Neural progenitor cell (in vitro differentiated cells): ENCODE results near the gene NAT9. TPM values are rescaled to one million over a fixed set of nuclear protein-coding genes. Genes with fewer than 3 reads are reported as not detected.
A peak's percentile ranks its signal among the peaks of the same experiment; 100 is the strongest.

Source experiments
- DNase-seq: peaks from one replicate; pipeline ENCODE4 v3.0.0-alpha.2; 2016; ENCODE audit warnings: low spot score
- H2AFZ ChIP-seq: fragments of 200-600 bp; sonication (generic); replicated peaks from 2 replicates; pipeline ENCODE4 v1.6.1; 2016; ENCODE audit warnings: antibody characterized with exemption
- H3F3A ChIP-seq: fragments of 200-600 bp; sonication (generic); 2 replicates; pipeline ENCODE4 v1.6.1; 2016; ENCODE audit warnings: antibody characterized with exemption, low read depth
- H3K27ac ChIP-seq: fragments of 200-600 bp; sonication (generic); 2 replicates; pipeline ENCODE4 v1.5.1; 2016; ENCODE audit warnings: mild to moderate bottlenecking
- H3K27me3 ChIP-seq: fragments of 200-600 bp; sonication (generic); 2 replicates; pipeline ENCODE4 v1.6.1; 2016; ENCODE audit warnings: mild to moderate bottlenecking, moderate library complexity
- H3K36me3 ChIP-seq: fragments of 200-600 bp; sonication (generic); 2 replicates; pipeline ENCODE4 v1.5.1; 2016
- H3K4me1 ChIP-seq: fragments of 200-600 bp; sonication (generic); 2 replicates; pipeline ENCODE4 v1.6.1; 2016; ENCODE audit warnings: mixed run types
- H3K4me2 ChIP-seq: fragments of 200-600 bp; sonication (generic); 2 replicates; pipeline ENCODE4 v1.6.1; 2016
- H3K4me3 ChIP-seq: fragments of 200-600 bp; sonication (generic); 2 replicates; pipeline ENCODE4 v1.5.1; 2016
- H3K79me2 ChIP-seq: fragments of 200-600 bp; sonication (generic); 2 replicates; pipeline ENCODE4 v1.6.1; 2016; ENCODE audit warnings: low read depth
- H3K9ac ChIP-seq: fragments of 200-600 bp; sonication (generic); 2 replicates; pipeline ENCODE4 v1.6.1; 2016
- H3K9me3 ChIP-seq: fragments of 200-600 bp; sonication (generic); 2 replicates; pipeline ENCODE4 v1.5.1; 2016; ENCODE audit warnings: low read depth
- H4K20me1 ChIP-seq: fragments of 200-600 bp; sonication (generic); 2 replicates; pipeline ENCODE4 v1.6.1; 2016; ENCODE audit warnings: low read depth
- H3K27ac Mint-ChIP-seq: 3 replicates; pipeline ENCODE4 v1.8.0; 2021; ENCODE audit warnings: mixed read lengths
- H3K27me3 Mint-ChIP-seq: 2 replicates; pipeline ENCODE4 v1.8.0; 2022; ENCODE audit warnings: low read depth, mild to moderate bottlenecking, inconsistent platforms, moderate library complexity, mixed read lengths; ENCODE audit not compliant: insufficient read depth
- H3K36me3 Mint-ChIP-seq: 3 replicates; pipeline ENCODE4 v1.8.0; 2021; ENCODE audit warnings: mixed read lengths
- H3K4me1 Mint-ChIP-seq: 3 replicates; pipeline ENCODE4 v1.8.0; 2021; ENCODE audit warnings: mixed read lengths
- H3K4me3 Mint-ChIP-seq: 3 replicates; pipeline ENCODE4 v1.8.0; 2021; ENCODE audit warnings: mild to moderate bottlenecking, moderate library complexity, mixed read lengths
- H3K9me3 Mint-ChIP-seq: 3 replicates; pipeline ENCODE4 v1.8.0; 2020; ENCODE audit warnings: mixed read lengths
- EZH2 ChIP-seq: fragments of 200-600 bp; sonication (generic); IDR thresholded peaks from 2 replicates; pipeline ENCODE4 v1.6.1; 2017; ENCODE audit warnings: antibody characterized with exemption, mild to moderate bottlenecking, moderate library complexity
- EZH2phosphoT487 ChIP-seq: fragments of 200-600 bp; sonication (generic); IDR thresholded peaks from 2 replicates; pipeline ENCODE4 v1.6.1; 2017; ENCODE audit warnings: antibody characterized with exemption
- total RNA-seq: library from RNA; depleted of rRNA; stranded (reverse); fragments of >200 nt; gene quantifications from 2 replicates; pipeline ENCODE4 v1.2.3, GENCODE V29; 2015; ENCODE audit warnings: low replicate concordance
- TF ChIP-seq, protein P1 (sequence below): fragments of 200-600 bp; sonication (generic); IDR thresholded peaks from 2 replicates; pipeline ENCODE4 v1.5.1; 2017; ENCODE audit warnings: antibody characterized with exemption, mild to moderate bottlenecking

Gene NAT9
- total RNA-seq, 1 donor from 2014 or later, result 75.3 TPM

DNA sequence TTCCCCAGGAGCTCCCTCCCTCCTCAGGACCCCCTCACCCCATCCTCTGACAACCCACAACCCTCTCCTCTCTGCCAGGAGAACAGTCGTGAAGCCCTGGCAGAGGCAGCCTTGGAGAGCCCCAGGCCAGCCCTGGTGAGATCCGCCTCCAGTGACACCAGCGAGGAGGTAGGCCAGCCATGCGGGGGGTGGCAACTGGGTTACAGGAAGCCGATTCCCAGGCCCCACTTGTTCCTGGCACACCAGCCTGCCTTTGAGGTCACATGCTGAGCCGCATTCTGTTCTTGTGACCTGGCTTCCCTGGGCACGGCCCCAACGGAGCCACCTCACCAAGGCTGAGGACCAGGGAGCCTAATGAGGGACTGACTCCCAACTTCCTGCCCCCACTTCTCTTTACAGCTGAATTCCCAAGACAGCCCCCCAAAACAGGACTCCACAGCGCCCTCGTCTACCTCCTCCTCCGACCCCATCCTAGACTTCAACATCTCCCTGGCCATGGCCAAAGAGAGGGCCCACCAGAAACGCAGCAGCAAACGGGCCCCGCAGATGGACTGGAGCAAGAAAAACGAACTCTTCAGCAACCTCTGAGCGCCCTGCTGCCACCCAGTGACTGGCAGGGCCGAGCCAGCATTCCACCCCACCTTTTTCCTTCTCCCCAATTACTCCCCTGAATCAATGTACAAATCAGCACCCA, 7.9 kb downstream of the NAT9 start:
- Mint-ChIP-seq H3K36me3 (peaks cover 14% of the 10 kb centered on the region), H3K4me3 (no peak overlapping the region), H3K27me3 (peaks cover 6% of the 10 kb centered on the region), H3K4me1 (peaks cover 25% of the 10 kb centered on the region), H3K9me3 (no peaks in the 10 kb centered on the region), H3K27ac (no peak overlapping the region)
- no peak for DNase-seq
- H3K36me3 ChIP-seq, result no peaks in the 10 kb centered on the region
- no peak overlapping the region for H3K4me3 ChIP-seq
- peaks cover 29% of the 10 kb centered on the region for H3K79me2 ChIP-seq
- no peak overlapping the region for H3K4me2 ChIP-seq
- no peaks in the 10 kb centered on the region for H3K9me3 ChIP-seq
- H3K4me1 ChIP-seq, result peaks cover 18% of the 10 kb centered on the region
- no peaks in the 10 kb centered on the region for H3K27me3 ChIP-seq
- peaks cover 13% of the 10 kb centered on the region for H4K20me1 ChIP-seq
- TF ChIP-seq EZH2 (no peak), EZH2phosphoT487 (no peak)
- TF ChIP-seq, protein P1, sequence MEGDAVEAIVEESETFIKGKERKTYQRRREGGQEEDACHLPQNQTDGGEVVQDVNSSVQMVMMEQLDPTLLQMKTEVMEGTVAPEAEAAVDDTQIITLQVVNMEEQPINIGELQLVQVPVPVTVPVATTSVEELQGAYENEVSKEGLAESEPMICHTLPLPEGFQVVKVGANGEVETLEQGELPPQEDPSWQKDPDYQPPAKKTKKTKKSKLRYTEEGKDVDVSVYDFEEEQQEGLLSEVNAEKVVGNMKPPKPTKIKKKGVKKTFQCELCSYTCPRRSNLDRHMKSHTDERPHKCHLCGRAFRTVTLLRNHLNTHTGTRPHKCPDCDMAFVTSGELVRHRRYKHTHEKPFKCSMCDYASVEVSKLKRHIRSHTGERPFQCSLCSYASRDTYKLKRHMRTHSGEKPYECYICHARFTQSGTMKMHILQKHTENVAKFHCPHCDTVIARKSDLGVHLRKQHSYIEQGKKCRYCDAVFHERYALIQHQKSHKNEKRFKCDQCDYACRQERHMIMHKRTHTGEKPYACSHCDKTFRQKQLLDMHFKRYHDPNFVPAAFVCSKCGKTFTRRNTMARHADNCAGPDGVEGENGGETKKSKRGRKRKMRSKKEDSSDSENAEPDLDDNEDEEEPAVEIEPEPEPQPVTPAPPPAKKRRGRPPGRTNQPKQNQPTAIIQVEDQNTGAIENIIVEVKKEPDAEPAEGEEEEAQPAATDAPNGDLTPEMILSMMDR, result no peak
- H3F3A ChIP-seq, result peaks cover 29% of the 10 kb centered on the region
- no peak overlapping the region for H3K9ac ChIP-seq
- H2AFZ ChIP-seq, result no peak overlapping the region
- no peak overlapping the region for H3K27ac ChIP-seq

DNA sequence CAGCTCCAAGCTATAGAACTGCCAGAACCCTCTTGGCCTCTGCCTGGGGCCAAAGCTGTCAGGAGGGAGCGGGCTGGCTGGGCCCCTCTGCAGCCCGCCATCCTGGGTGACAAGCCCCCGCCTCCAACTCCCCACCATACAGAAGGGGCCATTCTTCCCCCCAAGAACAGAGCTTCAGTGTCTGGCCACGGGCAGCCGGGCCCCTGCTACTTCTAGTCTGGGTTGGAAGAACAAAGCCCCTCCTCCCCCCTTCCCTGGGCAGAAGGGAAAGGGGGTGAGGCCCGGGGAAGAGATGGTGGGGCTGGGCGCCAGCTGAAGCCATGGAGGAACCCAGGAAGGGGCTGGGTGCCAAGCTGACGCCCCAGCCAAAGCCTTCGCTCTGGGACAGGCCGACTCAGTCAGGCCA, 9.0 kb downstream of the NAT9 start:
- Mint-ChIP-seq H3K9me3 (no peaks in the 10 kb centered on the region), H3K36me3 (peaks cover 3% of the 10 kb centered on the region), H3K27me3 (peaks cover 6% of the 10 kb centered on the region), H3K4me1 (peaks cover 32% of the 10 kb centered on the region), H3K27ac (no peak overlapping the region), H3K4me3 (no peak overlapping the region)
- H3K27ac ChIP-seq, result peak overlapping the region; percentile 16
- no peak overlapping the region for H3K4me2 ChIP-seq
- TF ChIP-seq EZH2 (no peak), EZH2phosphoT487 (no peak)
- TF ChIP-seq, protein P1, result no peak
- H3K27me3 ChIP-seq, result no peaks in the 10 kb centered on the region
- H3K79me2 ChIP-seq, result peaks cover 39% of the 10 kb centered on the region
- DNase-seq, result no peak
- no peaks in the 10 kb centered on the region for H3K36me3 ChIP-seq
- no peak overlapping the region for H3K4me3 ChIP-seq
- H3K9ac ChIP-seq, result no peak overlapping the region
- no peaks in the 10 kb centered on the region for H3K9me3 ChIP-seq
- no peak overlapping the region for H2AFZ ChIP-seq
- H3F3A ChIP-seq, result peaks cover 29% of the 10 kb centered on the region
- H3K4me1 ChIP-seq, result peaks cover 24% of the 10 kb centered on the region
- H4K20me1 ChIP-seq, result peaks cover 16% of the 10 kb centered on the region

DNA sequence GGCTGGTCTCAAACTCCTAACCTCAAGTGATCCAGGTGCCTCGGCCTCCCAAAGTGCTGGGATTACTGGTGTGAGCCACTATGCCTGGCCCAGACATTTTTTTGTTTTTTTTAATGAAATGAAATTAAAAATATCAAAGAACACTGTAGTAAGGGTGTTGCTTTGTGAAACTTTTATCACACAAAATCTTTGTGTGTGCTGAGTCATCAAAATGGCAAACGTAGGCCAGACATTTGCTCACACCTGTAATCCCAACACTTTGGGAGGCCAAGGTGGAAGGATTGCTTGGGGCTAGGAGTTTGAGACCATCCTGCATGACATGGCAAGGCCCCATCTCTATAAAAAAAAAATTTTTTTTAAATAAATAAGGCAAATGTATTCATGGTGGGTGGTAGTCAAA, 9.7 kb downstream of the NAT9 start:
- H3K4me1 ChIP-seq, result peaks cover 31% of the 10 kb centered on the region
- no peak for TF ChIP-seq EZH2
- no peak for TF ChIP-seq EZH2phosphoT487
- TF ChIP-seq, protein P1, result no peak
- H3K4me1 Mint-ChIP-seq, result peaks cover 39% of the 10 kb centered on the region

More for the DNA sequence above, 9.7 kb downstream of the NAT9 start:
- H3K9me3 Mint-ChIP-seq, result no peaks in the 10 kb centered on the region
- Histone ChIP-seq H3K9me3 (no peaks in the 10 kb centered on the region), H3K27me3 (no peaks in the 10 kb centered on the region), H3K79me2 (peaks cover 46% of the 10 kb centered on the region), H3F3A (peaks cover 29% of the 10 kb centered on the region), H2AFZ (no peak overlapping the region), H3K36me3 (no peaks in the 10 kb centered on the region), H3K27ac (no peak overlapping the region), H3K4me2 (no peak overlapping the region), H3K4me3 (no peak overlapping the region), H3K9ac (no peak overlapping the region), H4K20me1 (peaks cover 16% of the 10 kb centered on the region)
- peaks cover 6% of the 10 kb centered on the region for H3K27me3 Mint-ChIP-seq
- H3K4me3 Mint-ChIP-seq, result no peak overlapping the region
- DNase-seq, result no peak
- no peak overlapping the region for H3K27ac Mint-ChIP-seq
- peaks cover 2% of the 10 kb centered on the region for H3K36me3 Mint-ChIP-seq
